ENCODE data around the gene ENTPD6. TPM values are rescaled to one million over a fixed set of nuclear protein-coding genes. Genes with fewer than 3 reads are reported as not detected.
"Not testable (repeated sequence)": the region's sequence is repeated elsewhere in the genome, so short reads cannot be mapped to it uniquely, and the experiment has no call there.

ENTPD6 gene
- total RNA-seq, 1 experiment from 2014 or later = 86.6 TPM

GRCh38 chr20:25165128-25165527, 30.4 kb upstream of the ENTPD6 start:
- no peaks in the 10 kb centered on the region for H3K36me3 Mint-ChIP-seq (ENCODE audit: insufficient read depth, unreplicated experiment)
- ChIA-PET CTCF (no interaction called here), POLR2A (no interaction called here)
- no peaks in the 10 kb centered on the region for H3K27me3 ChIP-seq (replicated peaks; ENCODE audit: control insufficient read depth, insufficient read depth, low read length)
- H3K4me1 Mint-ChIP-seq (ENCODE audit: low read depth, unreplicated experiment) = peaks cover 11% of the 10 kb centered on the region
- H3K9me3 Mint-ChIP-seq (ENCODE audit: unreplicated experiment) = peaks cover 27% of the 10 kb centered on the region
- peaks cover 19% of the 10 kb centered on the region for H3K4me1 ChIP-seq
- no peaks in the 10 kb centered on the region for H3K9me3 ChIP-seq
- no peak for TF ChIP-seq CTCF (IDR thresholded peaks at IDR 0.05; ENCODE audit: insufficient read depth in 1 of 2, low read depth in 1 of 2, low read length in 1 of 2, severe bottlenecking in 1 of 2, unreplicated experiment in 1 of 2)
- peaks cover 8% of the 10 kb centered on the region for H3K27me3 Mint-ChIP-seq (ENCODE audit: insufficient read depth, unreplicated experiment)
- H3K4me3 ChIP-seq (ENCODE audit: low read depth, low read length) = no peak overlapping the region
- no peak for DNase-seq
- no TSS peak for BruUV-seq (replicated peaks)
- no peaks in the 10 kb centered on the region for H3K36me3 ChIP-seq (ENCODE audit: control insufficient read depth, insufficient read depth, low read length)
- H3K27ac Mint-ChIP-seq (ENCODE audit: unreplicated experiment) = no peak overlapping the region
- no peak overlapping the region for H3K4me3 Mint-ChIP-seq (ENCODE audit: unreplicated experiment)
- intact Hi-C loops (cut with micrococcal nuclease; ENCODE audit: unreplicated experiment) = no loop called here

GRCh38 chr20:25166105-25166782, 29.3 kb upstream of the ENTPD6 start:
- peaks cover 27% of the 10 kb centered on the region for H3K9me3 Mint-ChIP-seq (ENCODE audit: unreplicated experiment)
- peaks cover 19% of the 10 kb centered on the region for H3K4me1 ChIP-seq
- H3K36me3 Mint-ChIP-seq (ENCODE audit: insufficient read depth, unreplicated experiment); intact Hi-C loops (cut with micrococcal nuclease; ENCODE audit: unreplicated experiment); H3K27me3 Mint-ChIP-seq (ENCODE audit: insufficient read depth, unreplicated experiment); DNase-seq; H3K4me3 Mint-ChIP-seq (ENCODE audit: unreplicated experiment); H3K27me3 ChIP-seq (replicated peaks; ENCODE audit: control insufficient read depth, insufficient read depth, low read length); H3K4me3 ChIP-seq (ENCODE audit: low read depth, low read length); CTCF ChIA-PET; H3K9me3 ChIP-seq; BruUV-seq (replicated peaks); H3K36me3 ChIP-seq (ENCODE audit: control insufficient read depth, insufficient read depth, low read length); POLR2A ChIA-PET; H3K27ac Mint-ChIP-seq (ENCODE audit: unreplicated experiment): not testable (repeated sequence)
- H3K4me1 Mint-ChIP-seq (ENCODE audit: low read depth, unreplicated experiment) = peaks cover 11% of the 10 kb centered on the region

- H3K27me3 ChIP-seq (replicated peaks; ENCODE audit: control insufficient read depth, insufficient read depth, low read length) = no peaks in the 10 kb centered on the region
- peaks cover 9% of the 10 kb centered on the region; the same call in 1 of the 2 replicates for H3K4me1 ChIP-seq
- Mint-ChIP-seq H3K4me1 (ENCODE audit: low read depth, unreplicated experiment) (no peaks in the 10 kb centered on the region), H3K27ac (ENCODE audit: unreplicated experiment) (no peak overlapping the region), H3K36me3 (ENCODE audit: insufficient read depth, unreplicated experiment) (no peaks in the 10 kb centered on the region), H3K27me3 (ENCODE audit: insufficient read depth, unreplicated experiment) (peaks cover 4% of the 10 kb centered on the region), H3K9me3 (ENCODE audit: unreplicated experiment) (peaks cover 25% of the 10 kb centered on the region), H3K4me3 (ENCODE audit: unreplicated experiment) (no peak overlapping the region)
- ChIA-PET POLR2A (no interaction called here), CTCF (no interaction called here)
- H3K36me3 ChIP-seq (ENCODE audit: control insufficient read depth, insufficient read depth, low read length) = no peaks in the 10 kb centered on the region; the same call in 1 of the 2 replicates
- BruUV-seq (replicated peaks) = no TSS peak
- intact Hi-C loops (cut with micrococcal nuclease; ENCODE audit: unreplicated experiment) = no loop called here
- H3K9me3 ChIP-seq = peaks cover 15% of the 10 kb centered on the region
- TF ChIP-seq CTCF (IDR thresholded peaks at IDR 0.05; ENCODE audit: insufficient read depth in 1 of 2, low read depth in 1 of 2, low read length in 1 of 2, severe bottlenecking in 1 of 2, unreplicated experiment in 1 of 2) = no peak
- H3K4me3 ChIP-seq (ENCODE audit: low read depth, low read length) = no peak overlapping the region
- no peak for DNase-seq
These were observed 22.2 kb upstream of the ENTPD6 start for GRCh38 chr20:25173321-25173720.

Data from Caco-2 (cell line).